AG09309 (cell line): ENCODE results near the gene DLG2.

ENCODE experiments used
- DNase-seq: peaks from one replicate; pipeline ENCODE4 v3.0.0-alpha.2; 2010; ENCODE audit warnings: low read depth
- H3K4me3 ChIP-seq: 2 replicates; pipeline ENCODE4 v1.5.1; 2011; ENCODE audit warnings: mild to moderate bottlenecking, low read depth, low read length, moderate library complexity; ENCODE audit not compliant: control insufficient read depth
- CTCF ChIP-seq: IDR thresholded peaks from 2 replicates; pipeline ENCODE4 v1.5.1; 2011; ENCODE audit warnings: mild to moderate bottlenecking, low read depth, low read length, inconsistent platforms; ENCODE audit not compliant: insufficient read depth, control insufficient read depth; ENCODE audit errors: missing control alignments

The DLG2 gene

GRCh38 chr11:85464283-85464682, 162.9 kb downstream of the DLG2 start:
- no peak for TF ChIP-seq CTCF

GRCh38 chr11:85459304-85459703, 167.8 kb downstream of the DLG2 start:
- no peak for TF ChIP-seq CTCF
- DNase-seq = no peak
- no peak overlapping the region for H3K4me3 ChIP-seq

More at GRCh38 chr11:85464283-85464682, 162.9 kb downstream of the DLG2 start:
- DNase-seq = no peak
- H3K4me3 ChIP-seq = no peak overlapping the region

GRCh38 chr11:85444479-85444878, 182.7 kb downstream of the DLG2 start:
- H3K4me3 ChIP-seq = no peak overlapping the region
- no peak for DNase-seq
- TF ChIP-seq CTCF = no peak

- TF ChIP-seq CTCF = no peak
- DNase-seq = no peak
- no peak overlapping the region for H3K4me3 ChIP-seq
Measured at GRCh38 chr11:85440273-85440672, 186.9 kb downstream of the DLG2 start.

GRCh38 chr11:85438328-85438727, 188.8 kb downstream of the DLG2 start:
- DNase-seq = no peak
- no peak for TF ChIP-seq CTCF
- no peak overlapping the region for H3K4me3 ChIP-seq

GRCh38 chr11:85431319-85431718, 195.8 kb downstream of the DLG2 start:
- no peak for TF ChIP-seq CTCF

GRCh38 chr11:85423794-85424193, 203.3 kb downstream of the DLG2 start:
- no peak for TF ChIP-seq CTCF
- no peak for DNase-seq
- no peak overlapping the region for H3K4me3 ChIP-seq

More at GRCh38 chr11:85431319-85431718, 195.8 kb downstream of the DLG2 start:
- DNase-seq = no peak
- H3K4me3 ChIP-seq = no peak overlapping the region
